GM08714 (cell line): Measurements from ENCODE around the gene TMEM205.

Experiments used
- H3K4me3 ChIP-seq: fragments of 200-500 bp; sonication (Bioruptor generic); 2 replicates; pipeline ENCODE4 v1.5.1; 2014; ENCODE audit warnings: mild to moderate bottlenecking, low read length, inconsistent platforms
- ZNF274 ChIP-seq: IDR thresholded peaks from 2 replicates; pipeline ENCODE4 v1.6.1; 2012; ENCODE audit warnings: mild to moderate bottlenecking, low read depth, low read length

TMEM205 gene

DNA sequence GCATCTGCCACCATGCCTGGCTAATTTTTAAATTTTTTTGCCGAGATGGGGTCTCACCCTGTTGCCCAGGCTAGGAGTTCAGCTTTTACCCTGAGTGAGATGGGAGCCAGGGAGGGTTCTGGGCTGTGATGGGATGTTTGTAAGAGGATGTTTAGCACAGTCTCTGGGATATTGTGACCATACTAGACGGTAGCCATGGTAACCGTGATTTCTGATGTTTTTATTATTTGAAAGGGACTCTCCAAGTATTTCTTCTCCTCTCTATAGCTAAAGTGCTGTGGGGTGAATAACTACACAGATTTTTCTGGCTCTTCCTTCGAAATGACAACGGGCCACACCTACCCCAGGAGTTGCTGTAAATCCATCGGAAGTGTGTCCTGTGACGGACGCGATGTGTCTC is 39.7 kb downstream of the TMEM205 start:
- H3K4me3 ChIP-seq, result no peak overlapping the region
- TF ChIP-seq ZNF274, result no peak

- no peak overlapping the region for H3K4me3 ChIP-seq
- TF ChIP-seq ZNF274, result no peak
Measured at GRCh38 chr19:11304936-11305335, 41.1 kb downstream of the TMEM205 start.

- no peak overlapping the region for H3K4me3 ChIP-seq
- no peak for TF ChIP-seq ZNF274
Measured at GRCh38 chr19:11300811-11301120, 45.3 kb downstream of the TMEM205 start.

GRCh38 chr19:11299946-11300810 is 45.9 kb downstream of the TMEM205 start:
- no peak overlapping the region for H3K4me3 ChIP-seq
- TF ChIP-seq ZNF274, result no peak

- no peak overlapping the region for H3K4me3 ChIP-seq
- no peak for TF ChIP-seq ZNF274
Measured at GRCh38 chr19:11296264-11296663, 49.8 kb downstream of the TMEM205 start.

DNA sequence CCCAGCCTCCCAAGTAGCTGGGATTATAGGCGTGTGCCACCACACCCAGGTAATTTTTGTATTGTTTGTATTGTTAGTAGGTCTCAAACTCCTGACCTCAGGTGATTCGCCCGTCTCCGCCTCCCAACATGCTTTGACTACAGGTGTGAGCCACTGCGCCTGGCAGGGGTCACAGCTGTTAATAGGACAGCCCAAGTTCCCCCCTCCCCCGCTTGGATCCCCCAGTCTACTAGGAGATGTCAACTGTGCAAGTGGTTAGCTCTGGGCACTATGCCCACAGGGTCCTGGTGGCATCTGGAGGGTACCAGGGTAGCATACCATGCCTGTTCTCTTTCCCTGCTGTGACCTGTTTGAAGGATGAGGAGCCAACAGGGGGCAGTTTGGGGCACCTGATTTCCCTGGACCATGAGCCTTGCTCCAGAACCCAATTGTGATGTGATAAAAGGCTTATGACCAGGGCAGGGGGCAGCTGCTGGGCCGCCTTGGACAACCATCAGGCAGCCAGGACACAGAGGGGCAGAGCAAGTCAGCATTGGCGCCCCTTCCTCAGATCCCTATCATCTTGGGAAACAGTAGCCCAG is 50.3 kb downstream of the TMEM205 start, which contains the start of gene TSPAN16:
Gene TSPAN16 (plus strand): TSS at position 496 of the 581 bp plus-strand sequence. CDS start 138 bp downstream, outside the sequence.
- H3K4me3 ChIP-seq, result no peak within 1 kb of the TSS
- no peak for TF ChIP-seq ZNF274

DNA sequence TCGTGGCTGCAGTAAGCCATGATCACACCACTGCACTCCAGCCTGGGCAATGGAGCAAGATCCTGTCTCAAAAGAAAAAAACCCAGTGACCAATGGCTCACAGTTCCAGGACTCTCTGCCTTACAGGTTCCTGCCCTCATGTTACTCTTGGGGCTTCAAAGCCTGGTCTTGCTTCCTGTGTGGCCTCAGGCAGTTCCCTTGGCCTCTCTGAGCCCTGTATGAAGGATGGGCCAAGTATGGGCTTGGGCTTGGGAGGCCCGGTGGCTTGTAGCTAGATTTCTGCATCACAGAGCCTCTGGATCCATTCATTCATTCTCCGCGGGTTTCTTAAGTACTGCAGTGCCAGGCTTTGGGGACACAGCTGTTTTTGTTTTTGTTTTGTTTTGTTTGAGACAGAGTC is 50.9 kb downstream of the TMEM205 start:
- TF ChIP-seq ZNF274, result no peak
- H3K4me3 ChIP-seq, result no peak overlapping the region

GRCh38 chr19:11293433-11294389 is 52.4 kb downstream of the TMEM205 start:
- no peak overlapping the region for H3K4me3 ChIP-seq

More at GRCh38 chr19:11293433-11294389, 52.4 kb downstream of the TMEM205 start:
- no peak for TF ChIP-seq ZNF274
